Measurements from ENCODE around the gene DPF3.

DPF3 gene

GRCh38 chr14:72902801-72903530, 9.1 kb upstream of the DPF3 start:
- no peak for TF ChIP-seq EZH2phosphoT487 (conservative IDR thresholded peaks at IDR 0.05; ENCODE audit: low read length)
- no peak for TF ChIP-seq CTCF (IDR thresholded peaks at IDR 0.05; ENCODE audit: insufficient read depth, low read length, poor library complexity, severe bottlenecking)
- no peak overlapping the region for H2AFZ ChIP-seq (ENCODE audit: low read depth, low read length, severe bottlenecking)
- H3K4me3 ChIP-seq (ENCODE audit: insufficient read depth, low read length, poor library complexity, severe bottlenecking): no peak overlapping the region
- no peaks in the 10 kb centered on the region for H3K9me2 ChIP-seq (replicated peaks; ENCODE audit: insufficient read depth, low read length)
- H3K9me3 ChIP-seq (ENCODE audit: insufficient read depth, low read length): no peaks in the 10 kb centered on the region
- no peaks in the 10 kb centered on the region for H3K79me2 ChIP-seq (ENCODE audit: insufficient read depth, low read length)
- H4K20me1 ChIP-seq (ENCODE audit: low read depth, low read length): no peaks in the 10 kb centered on the region
- H3K9ac ChIP-seq (ENCODE audit: low read length): no peak overlapping the region
- no peaks in the 10 kb centered on the region for H3F3A ChIP-seq (ENCODE audit: insufficient read depth)
- H3K4me2 ChIP-seq (ENCODE audit: low read depth, low read length, poor library complexity, severe bottlenecking): no peak overlapping the region
- no peak overlapping the region for H3K27ac ChIP-seq (ENCODE audit: low read depth, low read length)
- H3K27me3 ChIP-seq (ENCODE audit: low read length): no peaks in the 10 kb centered on the region
- no peaks in the 10 kb centered on the region for H3K36me3 ChIP-seq (ENCODE audit: low read length)

- H3K36me3 ChIP-seq (ENCODE audit: low read length): no peaks in the 10 kb centered on the region
- no peaks in the 10 kb centered on the region for H4K20me1 ChIP-seq (ENCODE audit: low read depth, low read length)
- no peak for TF ChIP-seq EZH2phosphoT487 (conservative IDR thresholded peaks at IDR 0.05; ENCODE audit: low read length)
- TF ChIP-seq CTCF (IDR thresholded peaks at IDR 0.05; ENCODE audit: insufficient read depth, low read length, poor library complexity, severe bottlenecking): no peak
- no peak overlapping the region for H3K4me2 ChIP-seq (ENCODE audit: low read depth, low read length, poor library complexity, severe bottlenecking)
- H3K4me3 ChIP-seq (ENCODE audit: insufficient read depth, low read length, poor library complexity, severe bottlenecking): no peak overlapping the region
- H3K9me2 ChIP-seq (replicated peaks; ENCODE audit: insufficient read depth, low read length): no peaks in the 10 kb centered on the region
- no peak overlapping the region for H3K27ac ChIP-seq (ENCODE audit: low read depth, low read length)
- H3K9ac ChIP-seq (ENCODE audit: low read length): no peak overlapping the region
- no peaks in the 10 kb centered on the region for H3K9me3 ChIP-seq (ENCODE audit: insufficient read depth, low read length)
- H2AFZ ChIP-seq (ENCODE audit: low read depth, low read length, severe bottlenecking): no peak overlapping the region
- no peaks in the 10 kb centered on the region for H3K79me2 ChIP-seq (ENCODE audit: insufficient read depth, low read length)
- H3F3A ChIP-seq (ENCODE audit: insufficient read depth): no peaks in the 10 kb centered on the region
- no peaks in the 10 kb centered on the region for H3K27me3 ChIP-seq (ENCODE audit: low read length)
Measured at GRCh38 chr14:72901361-72901760, 7.5 kb upstream of the DPF3 start.

GRCh38 chr14:72898448-72898847, 4.5 kb upstream of the DPF3 start:
- H3K9ac ChIP-seq (ENCODE audit: low read length): no peak overlapping the region
- no peak overlapping the region for H2AFZ ChIP-seq (ENCODE audit: low read depth, low read length, severe bottlenecking)
- no peak overlapping the region for H3K4me2 ChIP-seq (ENCODE audit: low read depth, low read length, poor library complexity, severe bottlenecking)
- no peak overlapping the region for H3K4me3 ChIP-seq (ENCODE audit: insufficient read depth, low read length, poor library complexity, severe bottlenecking)
- H3K79me2 ChIP-seq (ENCODE audit: insufficient read depth, low read length): no peaks in the 10 kb centered on the region
- H3K9me2 ChIP-seq (replicated peaks; ENCODE audit: insufficient read depth, low read length): no peaks in the 10 kb centered on the region
- H3F3A ChIP-seq (ENCODE audit: insufficient read depth): 0 out of 2 replicates have a peak, but pooled peaks cover 3% of the 10 kb centered on the region
- H3K27ac ChIP-seq (ENCODE audit: low read depth, low read length): no peak overlapping the region
- H3K36me3 ChIP-seq (ENCODE audit: low read length): no peaks in the 10 kb centered on the region
- H3K9me3 ChIP-seq (ENCODE audit: insufficient read depth, low read length): no peaks in the 10 kb centered on the region
- no peaks in the 10 kb centered on the region for H4K20me1 ChIP-seq (ENCODE audit: low read depth, low read length)
- H3K27me3 ChIP-seq (ENCODE audit: low read length): no peaks in the 10 kb centered on the region
- TF ChIP-seq CTCF (IDR thresholded peaks at IDR 0.05; ENCODE audit: insufficient read depth, low read length, poor library complexity, severe bottlenecking) (no peak), EZH2phosphoT487 (conservative IDR thresholded peaks at IDR 0.05; ENCODE audit: low read length) (no peak)
